Upper lobe of left lung (tissue), 6 donors: ENCODE data around the gene GRIK4. TPM values are rescaled to one million over a fixed set of nuclear protein-coding genes. Genes with fewer than 3 reads are reported as not detected.
A peak's percentile ranks its signal among the peaks of the same experiment; 100 is the strongest.

Experiments
- ATAC-seq, 2 donors: fragments of 200-7000 bp; cut with Tn5 transposase; one replicate each; pipeline ENCODE4 v1.9.1; 2022; ENCODE audit warnings: mild to moderate bottlenecking in 2 of 2, moderate library complexity in 2 of 2; ENCODE audit not compliant: low FRiP score in 2 of 2
- DNase-seq, 2 donors: peaks; one replicate each; pipeline ENCODE4 v3.0.0-alpha.2; 2019 to 2020
- H3K27ac ChIP-seq, 4 donors: fragments of 200-600 bp; sonication (generic); one replicate each; pipeline ENCODE4 v1.5.1; 2016 to 2019
- H3K27me3 ChIP-seq, 4 donors: fragments of 200-600 bp; sonication (generic); one replicate each; pipeline ENCODE4 v1.5.1; 2017 to 2019
- H3K36me3 ChIP-seq, 4 donors: fragments of 200-600 bp; sonication (generic); one replicate each; pipeline ENCODE4 v1.5.1; 2016 to 2019
- H3K4me1 ChIP-seq, 4 donors: fragments of 200-600 bp; sonication (generic); one replicate each; pipeline ENCODE4 v1.5.1; 2018 to 2019
- H3K4me3 ChIP-seq, 4 donors: fragments of 200-600 bp; sonication (generic); one replicate each; pipeline ENCODE4 v1.5.1; 2017 to 2019; ENCODE audit warnings: mild to moderate bottlenecking in 2 of 4, moderate library complexity in 1 of 4
- H3K9me3 ChIP-seq, 4 donors: fragments of 200-600 bp; sonication (generic); one replicate each; pipeline ENCODE4 v1.5.1; 2018 to 2019
- EP300 ChIP-seq, 4 donors: sonication (generic); formaldehyde crosslinking; IDR thresholded peaks; one replicate each; pipeline ENCODE4 v1.5.1; 2017; ENCODE audit warnings: antibody characterized with exemption in 4 of 4, control low read depth in 2 of 4
- POLR2A ChIP-seq, 4 donors: fragments of 450-650 bp; IDR thresholded peaks; one replicate each; pipeline ENCODE4 v1.5.1; 2016 to 2017; ENCODE audit warnings: antibody characterized with exemption in 4 of 4, mild to moderate bottlenecking in 2 of 4
- POLR2AphosphoS5 ChIP-seq, 2 donors: sonication (generic); formaldehyde crosslinking; IDR thresholded peaks; one replicate each; pipeline ENCODE4 v1.5.1; 2017; ENCODE audit warnings: antibody characterized with exemption in 2 of 2
- WGBS, 2 donors: methylation state at CpG; one replicate each; pipeline ENCODE4 v1.1.5; 2017 to 2018; 5-methylcytosine and 5-hydroxymethylcytosine counted together
- total RNA-seq, 6 donors: library from RNA; depleted of rRNA in 4 of 6; stranded (reverse); fragments of >200 nt in 4 of 6; gene quantifications; one replicate each; pipeline versions ENCODE4 v1.1.0 to v1.2.1, GENCODE V29; 2016 to 2021
- TF ChIP-seq, protein P1 (sequence below), 6 experiments: fragments of 450-650 bp in 4 of 6; fragments of 200-600 bp in 2 of 6; sonication (generic) in 2 of 6; IDR thresholded peaks; one replicate each; pipeline ENCODE4 v1.5.1; 2016 to 2019; ENCODE audit warnings: antibody characterized with exemption in 6 of 6
- donor health status: DM: no; HTN: no; CAD: no; lungs with moderate emphysema.
- donor health status: DM: no; HTN: yes; CAD: no; lungs with severe emphysema.

Gene GRIK4
- total RNA-seq, 6 donors from 2014 or later = 0.30 to 8.4 (median 0.78) TPM

DNA sequence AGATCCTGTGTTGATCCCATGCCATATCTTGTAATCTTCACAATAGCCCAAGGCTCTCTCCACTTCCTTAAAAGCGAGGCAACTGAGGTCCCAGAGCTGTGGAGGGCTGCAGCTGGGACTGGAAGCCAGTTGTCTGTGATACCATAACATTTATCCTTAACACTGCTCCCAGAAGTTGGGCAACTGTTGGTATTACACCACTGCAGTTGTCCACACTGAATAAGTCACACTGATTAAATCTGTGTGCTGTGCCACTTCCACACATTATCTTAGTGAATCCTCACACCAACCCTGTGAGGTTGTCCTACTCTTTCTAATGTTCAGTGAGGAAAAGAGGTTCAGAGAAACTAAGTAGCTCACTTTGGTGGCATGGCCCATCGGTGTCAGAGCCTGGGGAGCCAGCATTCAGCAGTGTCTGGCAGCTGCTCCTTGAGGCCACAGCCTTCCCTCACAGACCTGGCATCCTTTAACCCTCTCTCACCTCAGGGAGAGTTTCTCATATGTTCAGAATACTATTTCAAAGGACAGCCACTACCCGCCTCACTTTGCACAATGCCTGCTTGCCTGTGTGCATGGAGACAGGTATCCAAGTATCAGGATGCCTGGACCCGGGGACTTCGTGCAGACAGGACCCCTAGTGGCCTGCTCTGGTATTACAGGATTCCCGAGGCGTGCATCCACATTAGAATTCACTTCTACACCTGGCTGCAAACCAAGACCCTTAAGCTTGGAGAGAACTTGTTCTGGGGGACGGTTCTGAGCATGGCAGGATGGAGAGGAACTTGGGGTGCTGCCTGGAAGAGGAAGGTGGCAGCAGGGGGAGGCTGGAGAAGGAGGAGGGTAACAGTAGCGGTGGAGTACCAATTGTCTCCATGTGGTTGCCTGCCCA lies 290.5 kb downstream of the GRIK4 start:
- no peaks in the 10 kb centered on the region for H3K36me3 ChIP-seq
- ATAC-seq (peak in 1 of 2 donors; percentile 62), DNase-seq (peak in 1 of 2 donors; percentile 49)
- TF ChIP-seq, protein P1, sequence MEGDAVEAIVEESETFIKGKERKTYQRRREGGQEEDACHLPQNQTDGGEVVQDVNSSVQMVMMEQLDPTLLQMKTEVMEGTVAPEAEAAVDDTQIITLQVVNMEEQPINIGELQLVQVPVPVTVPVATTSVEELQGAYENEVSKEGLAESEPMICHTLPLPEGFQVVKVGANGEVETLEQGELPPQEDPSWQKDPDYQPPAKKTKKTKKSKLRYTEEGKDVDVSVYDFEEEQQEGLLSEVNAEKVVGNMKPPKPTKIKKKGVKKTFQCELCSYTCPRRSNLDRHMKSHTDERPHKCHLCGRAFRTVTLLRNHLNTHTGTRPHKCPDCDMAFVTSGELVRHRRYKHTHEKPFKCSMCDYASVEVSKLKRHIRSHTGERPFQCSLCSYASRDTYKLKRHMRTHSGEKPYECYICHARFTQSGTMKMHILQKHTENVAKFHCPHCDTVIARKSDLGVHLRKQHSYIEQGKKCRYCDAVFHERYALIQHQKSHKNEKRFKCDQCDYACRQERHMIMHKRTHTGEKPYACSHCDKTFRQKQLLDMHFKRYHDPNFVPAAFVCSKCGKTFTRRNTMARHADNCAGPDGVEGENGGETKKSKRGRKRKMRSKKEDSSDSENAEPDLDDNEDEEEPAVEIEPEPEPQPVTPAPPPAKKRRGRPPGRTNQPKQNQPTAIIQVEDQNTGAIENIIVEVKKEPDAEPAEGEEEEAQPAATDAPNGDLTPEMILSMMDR (IDR thresholded peaks at IDR 0.05) = peak; percentile 72 to 91 (median 82)
- TF ChIP-seq EP300 (IDR thresholded peaks at IDR 0.05) (no peak), POLR2AphosphoS5 (IDR thresholded peaks at IDR 0.05) (no peak), POLR2A (IDR thresholded peaks at IDR 0.05) (no peak)
- no peak overlapping the region for H3K27ac ChIP-seq
- no peaks in the 10 kb centered on the region for H3K27me3 ChIP-seq
- no peak overlapping the region for H3K4me3 ChIP-seq
- H3K4me1 ChIP-seq = no peaks in the 10 kb centered on the region
- 21 to 29% methylated on average over 9 of the region's 9 CpGs for WGBS, 2 donors
- H3K9me3 ChIP-seq = no peaks in the 10 kb centered on the region

DNA sequence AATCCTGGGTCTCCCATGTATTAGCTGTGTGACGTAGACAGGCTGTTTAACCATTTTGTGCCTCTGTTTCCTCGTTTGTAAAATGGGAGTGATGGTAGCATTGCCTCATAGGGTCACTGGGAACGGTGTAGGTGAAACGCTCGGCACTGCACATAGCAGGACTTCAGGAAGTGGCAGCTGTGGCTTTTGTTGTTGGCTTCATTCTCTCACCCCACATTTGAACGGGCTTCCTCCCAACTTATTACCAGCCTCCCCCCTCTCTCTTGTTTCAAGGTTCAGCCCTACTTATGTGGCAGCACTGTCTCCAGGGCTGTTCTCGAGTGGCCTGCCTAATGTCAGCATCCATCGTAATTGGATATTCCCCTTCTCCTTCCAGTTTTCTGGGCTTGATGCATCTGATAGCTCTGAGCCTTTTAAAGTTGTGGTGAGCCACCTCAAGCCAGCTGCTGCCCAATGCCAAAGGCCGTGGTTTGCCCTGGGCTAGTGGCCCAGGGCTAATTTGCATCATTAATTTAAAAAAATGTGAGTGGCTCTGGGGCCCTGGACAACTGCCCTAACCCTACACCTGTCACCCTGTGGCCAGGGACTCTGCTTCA lies 294.5 kb downstream of the GRIK4 start:
- H3K4me3 ChIP-seq = no peak overlapping the region
- H3K27ac ChIP-seq = no peak overlapping the region
- no peak for DNase-seq
- TF ChIP-seq EP300 (IDR thresholded peaks at IDR 0.05) (no peak), POLR2A (IDR thresholded peaks at IDR 0.05) (no peak), POLR2AphosphoS5 (IDR thresholded peaks at IDR 0.05) (no peak)
- TF ChIP-seq, protein P1 (IDR thresholded peaks at IDR 0.05) = no peak
- H3K9me3 ChIP-seq = no peaks in the 10 kb centered on the region
- no peaks in the 10 kb centered on the region for H3K36me3 ChIP-seq
- H3K27me3 ChIP-seq = no peaks in the 10 kb centered on the region
- WGBS, 2 donors = 39 to 65% methylated on average over 9 of the region's 9 CpGs
- no peaks in the 10 kb centered on the region for H3K4me1 ChIP-seq
- no peak for ATAC-seq

DNA sequence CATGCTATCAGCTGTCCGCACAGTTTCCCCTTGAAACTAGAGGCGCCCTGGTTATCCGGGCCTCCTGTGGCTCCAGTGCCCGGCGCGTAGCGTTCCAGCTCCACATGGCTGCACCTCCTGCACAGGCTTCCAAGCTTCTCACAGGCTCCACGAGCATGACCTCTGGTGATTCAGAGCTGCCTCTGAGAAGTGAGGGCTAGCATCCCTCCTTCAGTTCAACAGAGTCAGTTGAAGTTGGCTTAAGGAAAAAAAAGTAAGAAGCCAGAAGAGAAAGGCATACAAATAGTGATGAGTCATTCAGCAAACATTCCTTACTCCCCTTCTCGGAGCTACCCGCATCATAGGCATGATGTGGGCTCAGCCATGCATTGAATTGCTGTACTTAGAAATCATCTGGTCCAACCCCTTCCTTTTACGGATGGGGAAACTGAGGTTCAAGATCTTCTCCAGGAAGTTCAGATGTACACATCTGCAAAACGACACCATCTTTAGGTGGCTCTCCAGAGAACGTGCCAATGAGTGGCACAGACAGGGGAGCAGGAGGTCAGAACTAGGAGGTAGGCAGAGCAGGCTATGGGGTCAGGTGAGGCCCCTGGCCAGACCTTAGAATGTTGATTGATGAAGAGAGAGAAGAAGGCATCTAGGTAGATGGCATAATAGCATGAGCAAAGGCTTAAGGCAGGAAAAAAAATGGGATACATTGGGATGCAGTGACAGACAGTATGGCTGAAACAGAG lies 296.0 kb downstream of the GRIK4 start:
- H3K27ac ChIP-seq = no peak overlapping the region
- WGBS, 2 donors = 79 to 83% methylated on average over 13 of the region's 13 CpGs
- no peaks in the 10 kb centered on the region for H3K27me3 ChIP-seq
- no peak overlapping the region for H3K4me3 ChIP-seq
- DNase-seq = no peak
- H3K36me3 ChIP-seq = no peaks in the 10 kb centered on the region
- no peak for ATAC-seq
- H3K9me3 ChIP-seq = no peaks in the 10 kb centered on the region
- H3K4me1 ChIP-seq = no peaks in the 10 kb centered on the region
- TF ChIP-seq, protein P1 (IDR thresholded peaks at IDR 0.05) = no peak
- no peak for TF ChIP-seq POLR2AphosphoS5 (IDR thresholded peaks at IDR 0.05)
- no peak for TF ChIP-seq POLR2A (IDR thresholded peaks at IDR 0.05)
- TF ChIP-seq EP300 (IDR thresholded peaks at IDR 0.05) = no peak

DNA sequence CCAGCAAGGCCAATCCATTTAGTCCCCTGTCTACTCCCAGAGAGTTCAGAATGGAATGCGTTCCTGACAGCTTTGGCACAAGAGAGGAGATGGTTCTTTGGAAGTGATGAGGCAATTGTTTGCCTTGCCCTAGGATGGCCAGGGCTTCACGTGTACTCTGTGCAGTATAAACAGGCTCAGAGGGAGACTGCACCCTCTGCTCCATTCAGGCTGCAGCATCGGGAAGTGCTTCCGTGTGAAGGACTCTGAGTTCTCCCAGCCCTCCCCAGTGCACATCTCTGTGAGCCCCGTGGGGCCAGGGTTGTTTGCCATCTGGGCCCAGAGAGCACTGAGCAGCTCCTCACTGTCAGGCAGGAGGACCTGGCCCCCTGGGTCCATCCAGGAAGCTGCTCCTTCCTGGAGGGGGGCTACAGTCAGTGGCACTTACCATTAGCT lies 297.1 kb downstream of the GRIK4 start:
- ATAC-seq (peak in 1 of 2 donors; percentile 27), DNase-seq (no peak)

More for the DNA sequence above, 297.1 kb downstream of the GRIK4 start:
- 56 to 76% methylated on average over 3 to 5 of the region's 5 CpGs for WGBS, 2 donors
- no peak overlapping the region for H3K4me3 ChIP-seq
- no peak for TF ChIP-seq POLR2AphosphoS5 (IDR thresholded peaks at IDR 0.05)
- TF ChIP-seq, protein P1 (IDR thresholded peaks at IDR 0.05) = no peak
- no peak for TF ChIP-seq POLR2A (IDR thresholded peaks at IDR 0.05)
- no peak for TF ChIP-seq EP300 (IDR thresholded peaks at IDR 0.05)
- H3K9me3 ChIP-seq = no peaks in the 10 kb centered on the region
- no peaks in the 10 kb centered on the region for H3K4me1 ChIP-seq
- no peaks in the 10 kb centered on the region for H3K36me3 ChIP-seq
- no peaks in the 10 kb centered on the region for H3K27me3 ChIP-seq
- no peak overlapping the region for H3K27ac ChIP-seq
